Subcutaneous adipose tissue (tissue), 4 donors: ENCODE results near the gene SWAP70. TPM values are rescaled to one million over a fixed set of nuclear protein-coding genes. Genes with fewer than 3 reads are reported as not detected.

Experiments used
- total RNA-seq, 4 donors: library from RNA; depleted of rRNA; stranded (reverse); fragments of >200 nt; gene quantifications; one replicate each; pipeline ENCODE4 v1.1.0, GENCODE V29; 2016
- TF ChIP-seq, protein P1 (sequence below): fragments of 450-650 bp; IDR thresholded peaks from one replicate; pipeline ENCODE4 v1.5.1; 2016; ENCODE audit warnings: low read depth, mild to moderate bottlenecking, control low read depth, antibody characterized with exemption, moderate library complexity

SWAP70 gene
- total RNA-seq, 4 donors from 2014 or later = 48.8 to 72.7 (median 60.6) TPM

DNA sequence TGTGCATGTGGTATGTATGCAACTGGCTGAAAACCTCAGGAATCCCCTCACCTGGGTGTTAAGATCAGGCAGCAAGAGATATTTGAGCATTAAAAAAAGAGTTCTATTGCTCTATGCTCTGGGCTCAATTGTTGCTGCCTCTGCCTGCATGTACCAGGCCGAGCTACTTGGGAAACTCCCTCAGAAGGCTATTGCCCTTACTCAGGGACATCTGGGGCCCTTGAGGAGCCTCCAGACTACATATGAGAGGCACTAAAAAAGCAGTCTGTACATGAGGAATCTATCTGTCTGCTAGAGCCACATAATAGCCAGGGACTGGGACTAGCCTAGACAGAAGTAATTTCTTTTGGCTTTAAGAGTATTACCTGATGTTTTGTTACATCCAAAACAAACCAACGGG is 120.1 kb downstream of the SWAP70 start:
- TF ChIP-seq, protein P1, sequence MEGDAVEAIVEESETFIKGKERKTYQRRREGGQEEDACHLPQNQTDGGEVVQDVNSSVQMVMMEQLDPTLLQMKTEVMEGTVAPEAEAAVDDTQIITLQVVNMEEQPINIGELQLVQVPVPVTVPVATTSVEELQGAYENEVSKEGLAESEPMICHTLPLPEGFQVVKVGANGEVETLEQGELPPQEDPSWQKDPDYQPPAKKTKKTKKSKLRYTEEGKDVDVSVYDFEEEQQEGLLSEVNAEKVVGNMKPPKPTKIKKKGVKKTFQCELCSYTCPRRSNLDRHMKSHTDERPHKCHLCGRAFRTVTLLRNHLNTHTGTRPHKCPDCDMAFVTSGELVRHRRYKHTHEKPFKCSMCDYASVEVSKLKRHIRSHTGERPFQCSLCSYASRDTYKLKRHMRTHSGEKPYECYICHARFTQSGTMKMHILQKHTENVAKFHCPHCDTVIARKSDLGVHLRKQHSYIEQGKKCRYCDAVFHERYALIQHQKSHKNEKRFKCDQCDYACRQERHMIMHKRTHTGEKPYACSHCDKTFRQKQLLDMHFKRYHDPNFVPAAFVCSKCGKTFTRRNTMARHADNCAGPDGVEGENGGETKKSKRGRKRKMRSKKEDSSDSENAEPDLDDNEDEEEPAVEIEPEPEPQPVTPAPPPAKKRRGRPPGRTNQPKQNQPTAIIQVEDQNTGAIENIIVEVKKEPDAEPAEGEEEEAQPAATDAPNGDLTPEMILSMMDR = no peak

DNA sequence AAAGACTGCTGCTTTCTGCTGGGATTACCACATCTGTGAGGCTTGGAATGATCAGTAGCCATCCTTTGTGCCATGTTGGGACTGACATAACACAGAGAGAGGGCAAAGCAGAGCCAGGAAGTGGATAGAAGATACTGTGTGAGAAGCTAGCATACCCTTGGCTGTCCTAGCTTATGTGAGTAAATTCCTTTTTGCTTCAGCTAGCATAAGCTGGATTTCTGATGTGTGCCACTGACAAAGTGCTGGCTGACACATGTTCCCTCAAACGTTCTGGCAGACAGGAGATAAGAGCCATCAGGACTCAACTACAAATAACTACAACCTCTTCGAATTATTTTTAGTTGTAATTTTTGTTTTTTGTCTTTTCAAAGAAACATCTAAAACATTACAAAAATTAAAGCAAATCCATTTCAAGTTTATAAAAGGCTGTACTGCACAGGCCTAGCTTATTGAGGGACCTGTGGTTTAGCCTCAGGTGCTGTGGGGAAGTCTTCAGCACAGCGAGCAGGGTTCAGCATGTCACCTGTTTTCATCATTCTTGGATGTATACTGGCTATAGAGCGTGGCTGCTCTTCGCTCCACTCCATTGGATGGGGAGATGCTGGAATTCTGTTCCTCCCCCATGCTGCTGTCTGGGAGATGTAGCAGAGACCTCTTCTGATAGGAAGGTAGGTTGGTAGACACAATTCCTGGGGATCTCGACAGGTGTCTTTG is 120.9 kb downstream of the SWAP70 start:
- TF ChIP-seq, protein P1 = no peak

DNA sequence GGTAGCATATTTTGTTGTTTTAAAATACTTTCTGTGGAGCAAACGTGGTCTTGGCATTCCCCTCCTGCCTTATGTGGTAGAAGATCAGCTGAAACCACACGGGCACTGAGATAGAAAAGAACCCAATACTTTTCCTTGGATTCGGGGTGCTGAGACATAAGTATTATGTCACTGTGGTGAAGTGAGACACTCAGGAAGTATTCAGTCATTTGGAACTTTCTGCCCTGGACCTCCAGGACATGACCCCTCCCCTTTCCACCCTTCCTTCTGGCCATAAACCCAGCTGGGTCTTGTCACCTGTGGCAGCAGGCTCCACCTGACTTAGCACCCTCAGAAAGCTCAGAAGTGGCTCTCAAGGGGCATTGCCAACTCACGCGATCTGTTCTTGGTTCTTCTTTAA is 123.4 kb downstream of the SWAP70 start:
- TF ChIP-seq, protein P1 = no peak

DNA sequence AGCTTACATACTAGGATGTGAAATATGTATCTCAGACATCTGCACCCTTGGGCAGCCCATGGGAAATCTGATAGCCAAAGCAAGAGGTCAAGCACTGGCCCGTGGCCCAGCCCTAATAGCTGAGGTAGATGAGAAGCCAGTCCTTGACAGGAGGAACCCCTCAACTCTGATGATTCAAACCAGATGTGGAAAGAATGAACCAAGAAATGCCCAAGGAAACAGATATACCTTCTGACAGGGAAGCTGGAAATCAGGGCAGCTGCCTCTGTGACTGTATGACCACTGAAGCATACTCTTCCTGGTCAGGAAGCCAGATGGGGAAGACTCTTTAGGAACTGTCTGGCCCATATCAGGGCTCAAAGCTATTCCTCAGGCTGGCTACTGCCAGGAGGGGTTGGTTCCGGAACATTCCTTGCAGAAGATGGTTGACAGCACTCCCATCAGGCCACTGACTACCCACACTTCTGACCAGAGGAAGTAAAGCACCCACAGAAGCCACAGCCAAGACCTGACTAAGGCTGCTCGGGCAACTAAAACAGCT is 124.2 kb downstream of the SWAP70 start:
- TF ChIP-seq, protein P1 = no peak

DNA sequence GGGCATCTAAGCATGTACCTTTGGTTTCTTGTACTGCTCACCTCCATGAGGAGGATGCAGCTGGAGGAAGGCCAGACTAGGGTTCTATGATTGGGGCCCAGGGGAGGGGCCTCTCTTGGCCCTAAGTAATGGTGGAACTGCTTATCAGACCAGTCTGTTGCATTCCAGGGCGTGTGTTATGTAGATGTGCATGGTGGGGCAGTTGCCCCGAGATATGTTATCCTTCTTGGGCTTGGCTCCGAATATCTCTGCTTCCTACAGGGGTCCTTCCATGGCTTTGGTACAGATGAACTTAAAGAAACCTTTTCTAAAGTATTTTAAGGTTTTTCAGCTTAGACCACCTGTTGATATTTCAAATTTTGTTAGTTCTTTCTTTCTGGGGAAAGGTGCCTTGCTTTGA is 126.0 kb downstream of the SWAP70 start:
- TF ChIP-seq, protein P1 = no peak

DNA sequence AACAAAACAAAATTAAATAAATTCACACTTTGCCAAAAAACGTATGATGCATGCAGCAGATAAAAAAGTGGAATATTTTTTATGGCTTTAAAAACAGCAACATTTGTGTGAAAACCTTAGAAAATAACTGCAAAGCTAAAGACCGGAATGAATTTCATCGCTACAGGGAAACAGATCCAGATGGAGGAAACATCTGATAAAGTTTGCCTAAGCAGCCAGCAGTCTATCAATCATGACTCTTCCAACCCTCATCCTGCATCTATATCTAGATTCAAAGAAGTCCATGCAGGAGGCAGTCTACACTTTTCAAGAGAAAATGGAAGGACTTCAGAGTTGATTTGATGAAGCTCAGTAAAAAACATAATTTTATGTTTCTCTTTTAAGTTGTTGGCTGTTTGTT is 126.8 kb downstream of the SWAP70 start:
- TF ChIP-seq, protein P1 = no peak

DNA sequence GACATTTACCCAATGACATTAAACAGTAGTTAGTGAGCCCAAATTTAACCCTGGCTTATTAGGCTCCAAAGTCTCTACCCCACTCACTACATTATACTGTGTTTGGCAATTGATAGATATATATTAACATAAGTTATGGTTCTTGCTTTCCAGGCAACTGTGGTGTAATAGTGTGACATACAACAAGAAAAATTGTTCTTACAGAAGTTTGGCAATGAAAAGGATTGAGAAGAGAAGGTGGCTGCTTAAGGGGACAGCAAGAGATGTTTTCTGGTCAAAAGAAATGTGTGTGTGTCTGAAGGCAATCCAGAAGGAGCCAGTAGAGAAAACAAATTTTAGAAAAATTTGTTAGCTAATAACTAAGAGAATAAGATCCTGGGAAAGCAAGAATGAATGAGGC is 132.4 kb downstream of the SWAP70 start:
- TF ChIP-seq, protein P1 = no peak
